Thoracic aorta (tissue), 2 donors: ENCODE results near the gene WFDC8. TPM values are rescaled to one million over a fixed set of nuclear protein-coding genes. Genes with fewer than 3 reads are reported as not detected.
"Not testable (repeated sequence)": the region's sequence is repeated elsewhere in the genome, so short reads cannot be mapped to it uniquely, and the experiment has no call there.

Experiments
- ATAC-seq: fragments of 150-250 bp; one replicate; pipeline ENCODE4 v1.8.0; 2017; ENCODE audit warnings: low read depth; ENCODE audit not compliant: insufficient number of reproducible peaks, low FRiP score
- DNase-seq: peaks from one replicate; pipeline ENCODE4 v3.0.0-alpha.2; 2020; ENCODE audit warnings: low spot score
- H3K27ac ChIP-seq, 2 donors: fragments of 200-600 bp; sonication (generic); 1 replicate in 1 of 2; 2 replicates in 1 of 2; pipeline ENCODE4 v1.5.1; 2016; ENCODE audit warnings: mild to moderate bottlenecking in 2 of 2, moderate library complexity in 2 of 2
- H3K27me3 ChIP-seq: fragments of 200-600 bp; sonication (generic); replicated peaks from 2 replicates; pipeline ENCODE4 v1.6.0; 2016; ENCODE audit warnings: mild to moderate bottlenecking; ENCODE audit not compliant: insufficient read depth
- H3K36me3 ChIP-seq: fragments of 200-600 bp; sonication (generic); one replicate; pipeline ENCODE4 v1.5.1; 2016
- H3K4me1 ChIP-seq, 2 donors: fragments of 200-600 bp; sonication (generic); 1 replicate in 1 of 2; 2 replicates in 1 of 2; pipeline versions ENCODE4 v1.5.1 to v1.6.0; 2016; ENCODE audit warnings: low read depth in 2 of 2, mild to moderate bottlenecking in 1 of 2; ENCODE audit not compliant: control insufficient read depth in 1 of 2
- H3K4me3 ChIP-seq: fragments of 200-600 bp; sonication (generic); 2 replicates; pipeline ENCODE4 v1.5.1; 2016; ENCODE audit warnings: mild to moderate bottlenecking
- H3K9me3 ChIP-seq: fragments of 200-600 bp; sonication (generic); 2 replicates; pipeline ENCODE4 v1.5.1; 2016
- total RNA-seq, 2 donors: library from RNA; depleted of rRNA; stranded (reverse); fragments of >200 nt; gene quantifications; one replicate each; pipeline versions ENCODE4 v1.1.0 to v1.2.3, GENCODE V29; 2016
- TF ChIP-seq, protein P1 (sequence below): fragments of 200-600 bp; sonication (generic); IDR thresholded peaks from one replicate; pipeline ENCODE4 v1.5.1; 2019; ENCODE audit warnings: antibody characterized with exemption

WFDC8 gene
- total RNA-seq, 2 donors from 2014 or later: not detected

DNA sequence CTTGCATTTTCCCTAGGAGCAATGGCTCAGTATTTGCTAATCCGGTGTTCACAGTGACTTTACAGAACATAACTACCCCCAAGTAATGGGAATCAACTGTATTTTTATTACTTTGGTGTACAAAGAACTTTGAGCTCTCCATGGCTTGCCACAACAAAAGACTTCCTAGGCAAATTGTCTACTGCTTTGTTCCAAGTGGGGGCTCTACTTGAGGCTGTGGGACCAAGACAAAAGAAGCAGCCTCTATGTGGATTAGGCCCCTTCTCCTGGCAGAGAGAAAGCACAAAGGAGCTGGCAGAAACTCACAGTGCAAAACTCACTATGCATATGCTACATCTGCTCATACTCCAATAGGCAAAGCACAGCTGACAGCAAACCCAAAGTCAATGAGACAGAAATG is 853 bp downstream of the WFDC8 start:
- no peak overlapping the region for H3K27ac ChIP-seq
- no peaks in the 10 kb centered on the region for H3K36me3 ChIP-seq
- H3K4me1 ChIP-seq: no peaks in the 10 kb centered on the region
- H3K27me3 ChIP-seq: no peaks in the 10 kb centered on the region
- DNase-seq (no peak), ATAC-seq (no peak)
- no peak overlapping the region for H3K4me3 ChIP-seq
- H3K9me3 ChIP-seq: no peaks in the 10 kb centered on the region
- TF ChIP-seq, protein P1, sequence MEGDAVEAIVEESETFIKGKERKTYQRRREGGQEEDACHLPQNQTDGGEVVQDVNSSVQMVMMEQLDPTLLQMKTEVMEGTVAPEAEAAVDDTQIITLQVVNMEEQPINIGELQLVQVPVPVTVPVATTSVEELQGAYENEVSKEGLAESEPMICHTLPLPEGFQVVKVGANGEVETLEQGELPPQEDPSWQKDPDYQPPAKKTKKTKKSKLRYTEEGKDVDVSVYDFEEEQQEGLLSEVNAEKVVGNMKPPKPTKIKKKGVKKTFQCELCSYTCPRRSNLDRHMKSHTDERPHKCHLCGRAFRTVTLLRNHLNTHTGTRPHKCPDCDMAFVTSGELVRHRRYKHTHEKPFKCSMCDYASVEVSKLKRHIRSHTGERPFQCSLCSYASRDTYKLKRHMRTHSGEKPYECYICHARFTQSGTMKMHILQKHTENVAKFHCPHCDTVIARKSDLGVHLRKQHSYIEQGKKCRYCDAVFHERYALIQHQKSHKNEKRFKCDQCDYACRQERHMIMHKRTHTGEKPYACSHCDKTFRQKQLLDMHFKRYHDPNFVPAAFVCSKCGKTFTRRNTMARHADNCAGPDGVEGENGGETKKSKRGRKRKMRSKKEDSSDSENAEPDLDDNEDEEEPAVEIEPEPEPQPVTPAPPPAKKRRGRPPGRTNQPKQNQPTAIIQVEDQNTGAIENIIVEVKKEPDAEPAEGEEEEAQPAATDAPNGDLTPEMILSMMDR: no peak

DNA sequence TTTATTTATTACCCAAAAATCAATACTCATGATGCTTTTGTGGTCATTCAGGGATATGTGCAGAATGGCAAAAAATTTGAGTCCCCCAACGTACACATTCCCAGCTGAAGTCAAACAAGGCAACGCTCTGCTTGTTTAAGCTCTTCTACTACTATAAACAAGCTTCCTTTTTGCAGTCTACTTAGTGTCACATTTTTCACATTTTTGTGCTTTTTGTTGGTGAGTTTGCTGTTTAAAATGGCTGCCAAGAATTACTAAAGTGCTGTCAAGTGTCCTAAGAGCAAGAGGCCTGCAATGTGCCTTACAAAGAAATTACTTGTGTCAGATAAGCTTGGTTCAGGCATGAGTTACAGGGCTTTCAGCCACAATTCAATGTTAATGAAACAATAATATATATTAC is 2.1 kb downstream of the WFDC8 start:
- no peak for DNase-seq
- TF ChIP-seq, protein P1: no peak
- Histone ChIP-seq H3K27me3 (no peaks in the 10 kb centered on the region), H3K4me3 (no peak overlapping the region), H3K4me1 (no peaks in the 10 kb centered on the region), H3K9me3 (no peaks in the 10 kb centered on the region), H3K36me3 (no peaks in the 10 kb centered on the region), H3K27ac (no peak overlapping the region)
- no peak for ATAC-seq

DNA sequence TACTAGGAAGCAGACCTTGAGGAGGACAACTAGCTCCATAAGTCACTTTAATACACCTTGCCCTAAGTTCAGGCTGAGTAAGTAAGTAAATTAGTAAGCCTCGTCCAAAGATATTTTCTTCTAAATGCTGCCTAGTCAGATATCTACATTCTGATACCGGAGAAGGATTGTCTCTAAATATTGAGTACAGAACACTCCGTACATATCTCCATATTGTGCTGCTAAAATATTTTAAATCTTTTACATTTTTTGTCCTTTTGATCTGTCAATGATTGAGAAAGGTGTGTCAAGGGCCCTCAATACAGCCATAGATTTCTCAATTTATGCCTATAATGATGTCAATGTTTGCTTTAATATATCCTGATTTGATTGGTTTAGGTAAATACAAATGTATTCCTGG is 3.2 kb downstream of the WFDC8 start:
- H3K27me3 ChIP-seq: no peaks in the 10 kb centered on the region
- no peaks in the 10 kb centered on the region for H3K9me3 ChIP-seq
- H3K4me1 ChIP-seq: no peaks in the 10 kb centered on the region
- no peaks in the 10 kb centered on the region for H3K36me3 ChIP-seq
- H3K4me3 ChIP-seq: no peak overlapping the region
- DNase-seq (no peak), ATAC-seq (no peak)
- no peak overlapping the region for H3K27ac ChIP-seq
- TF ChIP-seq, protein P1: no peak

DNA sequence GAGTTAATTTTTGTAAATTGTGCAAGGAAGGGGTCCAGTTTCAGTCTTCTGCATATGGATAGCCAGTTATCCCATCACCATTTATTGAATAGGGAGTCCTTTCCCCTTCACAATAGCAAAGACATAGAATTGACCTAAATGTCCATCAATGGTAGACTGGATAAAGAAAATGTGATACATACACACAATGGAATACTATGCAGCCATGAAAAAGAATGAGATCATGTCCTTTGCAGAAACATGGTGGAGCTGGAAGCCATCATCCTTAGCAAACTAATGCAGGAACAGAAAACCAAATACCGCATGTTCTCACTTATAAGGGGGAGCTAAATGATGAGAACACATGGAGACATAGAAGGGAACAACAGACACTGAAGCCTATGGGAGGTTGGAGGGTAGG is 9.4 kb downstream of the WFDC8 start:
- not testable (repeated sequence) for H3K36me3 ChIP-seq, H3K9me3 ChIP-seq, H3K4me1 ChIP-seq, H3K4me3 ChIP-seq, ATAC-seq, DNase-seq, H3K27ac ChIP-seq, H3K27me3 ChIP-seq

DNA sequence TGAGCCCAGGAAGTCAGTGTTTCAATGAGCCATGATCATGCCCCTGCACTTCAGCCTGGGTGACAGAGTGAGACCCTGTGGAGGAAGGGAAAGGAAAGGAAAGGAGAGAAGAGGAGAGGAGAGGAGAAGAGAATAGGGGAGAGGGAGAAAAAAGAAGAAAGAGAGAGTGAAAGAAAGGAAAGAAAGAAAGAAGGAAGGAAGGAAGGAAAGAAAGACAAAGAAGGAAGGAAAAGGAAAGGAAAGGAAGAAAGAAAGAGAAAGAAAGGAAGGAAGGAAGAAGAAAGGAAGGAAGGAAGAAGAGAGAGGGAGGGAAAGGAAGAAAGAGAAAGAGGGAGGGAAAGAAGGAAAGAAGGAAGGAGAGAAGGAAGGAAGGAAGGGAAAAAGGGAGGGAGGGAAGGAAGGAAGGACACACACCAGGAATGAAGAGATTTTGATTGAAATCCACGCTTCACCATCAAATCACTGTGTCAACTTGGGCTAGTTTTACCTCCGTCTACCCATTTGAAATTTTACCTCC is 14.3 kb downstream of the WFDC8 start:
- Histone ChIP-seq H3K9me3 (no peaks in the 10 kb centered on the region), H3K4me1 (no peaks in the 10 kb centered on the region), H3K27ac (no peak overlapping the region), H3K36me3 (no peaks in the 10 kb centered on the region), H3K4me3 (no peak overlapping the region), H3K27me3 (no peaks in the 10 kb centered on the region)
- ATAC-seq (no peak), DNase-seq (no peak)
- TF ChIP-seq, protein P1: no peak

DNA sequence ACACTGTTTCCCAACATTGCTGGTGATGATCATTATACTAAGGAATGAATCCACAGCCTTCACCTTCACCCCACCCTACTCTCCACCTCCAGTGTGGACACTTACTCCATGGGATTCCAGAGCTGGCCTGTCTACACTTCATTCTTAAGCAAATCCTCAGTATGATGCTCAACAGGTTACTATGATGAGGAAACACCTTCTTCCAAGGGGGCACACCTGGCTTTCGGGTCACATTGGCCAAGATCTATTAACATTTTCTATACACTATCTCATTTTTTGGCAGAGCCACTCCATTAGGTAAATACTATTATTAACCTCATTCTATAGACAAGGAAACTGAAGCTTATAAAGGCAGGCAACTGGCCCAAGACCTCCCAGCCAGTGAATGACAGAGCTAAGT is 23.9 kb downstream of the WFDC8 start:
- no peak overlapping the region for H3K4me3 ChIP-seq
- no peaks in the 10 kb centered on the region for H3K4me1 ChIP-seq
- H3K36me3 ChIP-seq: no peaks in the 10 kb centered on the region
- TF ChIP-seq, protein P1: no peak
- H3K9me3 ChIP-seq: peaks cover 4% of the 10 kb centered on the region
- ATAC-seq (no peak), DNase-seq (no peak)
- H3K27me3 ChIP-seq: no peaks in the 10 kb centered on the region
- H3K27ac ChIP-seq: no peak overlapping the region
